GM06990 (cell line): ENCODE measurements around the gene GJE1.
"Not testable (repeated sequence)": the region's sequence is repeated elsewhere in the genome, so short reads cannot be mapped to it uniquely, and the experiment has no call there.

ENCODE experiments used
- DNase-seq: peaks from one replicate; pipeline ENCODE4 v3.0.0-alpha.2; 2011; ENCODE audit not compliant: insufficient read length; ENCODE audit errors: extremely low read depth
- H3K27me3 ChIP-seq: replicated peaks from 2 replicates; pipeline ENCODE4 v1.6.0; 2011; ENCODE audit warnings: low read length; ENCODE audit not compliant: control insufficient read depth, insufficient read depth
- H3K36me3 ChIP-seq: 2 replicates; pipeline ENCODE4 v1.5.1; 2011; ENCODE audit warnings: low read length; ENCODE audit not compliant: control insufficient read depth, insufficient read depth
- H3K4me3 ChIP-seq: replicated peaks from 2 replicates; pipeline ENCODE4 v1.5.1; 2011; ENCODE audit warnings: low read depth, mild to moderate bottlenecking, control low read depth, low read length
- CTCF ChIP-seq: IDR thresholded peaks from 2 replicates; pipeline ENCODE4 v1.5.1; 2011; ENCODE audit warnings: low read length, control low read depth, mild to moderate bottlenecking, inconsistent platforms; ENCODE audit not compliant: insufficient read depth, poor library complexity, severe bottlenecking

Gene GJE1

GRCh38 chr6:142117366-142117765 lies 15.4 kb upstream of the GJE1 start:
- Histone ChIP-seq H3K36me3 (no peaks in the 10 kb centered on the region), H3K4me3 (no peak overlapping the region), H3K27me3 (no peaks in the 10 kb centered on the region)
- no peak for DNase-seq
- no peak for TF ChIP-seq CTCF

GRCh38 chr6:142118328-142118727 lies 14.4 kb upstream of the GJE1 start:
- H3K4me3 ChIP-seq = no peak overlapping the region
- H3K36me3 ChIP-seq = no peaks in the 10 kb centered on the region
- DNase-seq = no peak
- H3K27me3 ChIP-seq = no peaks in the 10 kb centered on the region
- TF ChIP-seq CTCF = no peak

- no peaks in the 10 kb centered on the region for H3K36me3 ChIP-seq
- DNase-seq = no peak
- no peaks in the 10 kb centered on the region for H3K27me3 ChIP-seq
- no peak for TF ChIP-seq CTCF
- H3K4me3 ChIP-seq = no peak overlapping the region
Observed at GRCh38 chr6:142118925-142119324, 13.8 kb upstream of the GJE1 start.

GRCh38 chr6:142121342-142121741 lies 11.4 kb upstream of the GJE1 start:
- TF ChIP-seq CTCF = no peak
- no peaks in the 10 kb centered on the region for H3K27me3 ChIP-seq

GRCh38 chr6:142130814-142131213 lies 1.9 kb upstream of the GJE1 start:
- no peak for TF ChIP-seq CTCF
- no peaks in the 10 kb centered on the region for H3K36me3 ChIP-seq
- H3K4me3 ChIP-seq = no peak overlapping the region
- no peaks in the 10 kb centered on the region for H3K27me3 ChIP-seq
- DNase-seq = no peak

More at GRCh38 chr6:142121342-142121741, 11.4 kb upstream of the GJE1 start:
- Histone ChIP-seq H3K36me3 (no peaks in the 10 kb centered on the region), H3K4me3 (no peak overlapping the region)
- DNase-seq = no peak

GRCh38 chr6:142138876-142139275 lies 6.2 kb downstream of the GJE1 start:
- DNase-seq = no peak
- Histone ChIP-seq H3K36me3 (no peaks in the 10 kb centered on the region), H3K27me3 (no peaks in the 10 kb centered on the region), H3K4me3 (no peak overlapping the region)
- no peak for TF ChIP-seq CTCF

- not testable (repeated sequence) for DNase-seq, H3K4me3 ChIP-seq, H3K27me3 ChIP-seq, H3K36me3 ChIP-seq
Observed at GRCh38 chr6:142141531-142141930, 8.8 kb downstream of the GJE1 start.
